ENCODE data around the gene DOCK3. TPM values are rescaled to one million over a fixed set of nuclear protein-coding genes. Genes with fewer than 3 reads are reported as not detected.

DOCK3 gene
- total and polyA plus RNA-seq, 2 of the 4 experiments (the other 2 are of a cell fraction) = under 0.01 to 0.12 TPM

DNA sequence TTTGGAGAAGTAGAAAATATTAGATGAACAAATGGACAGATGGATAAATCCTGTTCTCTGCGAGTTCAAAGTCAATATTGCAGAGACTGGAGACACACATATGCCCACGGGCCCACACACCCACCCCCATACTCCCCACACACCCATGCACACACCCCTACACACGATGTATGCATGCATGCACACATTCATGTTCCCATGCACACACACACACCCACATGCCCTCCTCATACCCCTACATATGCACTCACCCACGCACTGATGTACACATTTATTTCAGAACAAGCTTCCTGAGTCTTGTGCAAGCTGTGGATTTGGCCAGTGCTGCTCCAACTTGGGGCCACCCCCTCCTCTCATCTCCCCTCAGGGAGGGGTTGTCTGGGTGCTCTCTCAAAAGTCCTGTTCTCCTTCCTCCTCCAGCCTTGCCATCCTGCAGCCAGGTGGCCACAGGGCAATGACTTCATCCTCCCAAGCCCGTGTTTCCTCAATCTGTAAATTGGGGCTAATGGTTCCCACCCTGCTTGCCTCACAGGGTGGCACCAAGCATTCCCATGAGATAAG is 41.4 kb upstream of the DOCK3 start:
- WGBS, 2 experiments (ENCODE audit: extremely low coverage in 2 of 2, insufficient read length in 1 of 2) = 100% methylated on average over 1 of the region's 5 CpGs; no CpG with 5 or more reads in 1 of the 2 experiments
- Histone ChIP-seq H4K20me1 (ENCODE audit: insufficient read depth, low read length) (peaks cover 4% of the 10 kb centered on the region; the same call in 1 of the 2 replicates), H3K27ac (ENCODE audit: insufficient read depth, low read length) (no peak overlapping the region), H3K56ac (ENCODE audit: extremely low read depth, insufficient read depth, low read length) (no peak overlapping the region), H4K8ac (ENCODE audit: low read depth in 2 of 2, low read length in 2 of 2) (no peak overlapping the region), H2BK20ac (ENCODE audit: low read depth, low read length) (no peak overlapping the region), H4K5ac (ENCODE audit: low read depth, low read length) (no peak overlapping the region), H2AK9ac (replicated peaks; ENCODE audit: low read depth, low read length, poor library complexity) (no peak overlapping the region), H3K4me1 (ENCODE audit: control insufficient read depth, insufficient read depth, low read length) (no peaks in the 10 kb centered on the region), H3K9me3 (ENCODE audit: control insufficient read depth, insufficient read depth, low read length) (no peaks in the 10 kb centered on the region), H3K27me3 (ENCODE audit: control insufficient read depth, insufficient read depth, low read length) (no peaks in the 10 kb centered on the region), H3K4me3 (ENCODE audit: insufficient read depth, low read depth, low read length) (no peak overlapping the region), H3K14ac (replicated peaks; ENCODE audit: low read depth, low read length) (no peak overlapping the region), H3K9ac (ENCODE audit: low read depth, low read length) (no peak overlapping the region), H2AK5ac (ENCODE audit: low read depth, low read length) (no peak overlapping the region), H2BK15ac (ENCODE audit: low read depth, low read length) (no peak overlapping the region), H3K79me1 (ENCODE audit: low read depth in 1 of 2, low read length in 2 of 2) (no peaks in the 10 kb centered on the region), H3K4ac (ENCODE audit: low read depth, low read length) (no peak overlapping the region), H2BK5ac (ENCODE audit: low read depth, low read length, poor library complexity, severe bottlenecking) (no peak overlapping the region), H4K91ac (ENCODE audit: insufficient read depth, low read depth, low read length) (no peak overlapping the region), H3K23ac (ENCODE audit: low read depth, low read length) (no peak overlapping the region), H3K9me1 (ENCODE audit: insufficient read depth, low read length) (peaks cover 12% of the 10 kb centered on the region), H3K18ac (ENCODE audit: low read depth, low read length) (no peak overlapping the region), H2BK120ac (ENCODE audit: low read depth, low read length) (no peak overlapping the region), H3K4me2 (ENCODE audit: low read depth, low read length) (no peak overlapping the region), H2AFZ (replicated peaks; ENCODE audit: low read length, poor library complexity) (no peak overlapping the region), H3K36me3 (ENCODE audit: control insufficient read depth, insufficient read depth, low read length) (no peaks in the 10 kb centered on the region)
- dilution Hi-C loops (cut with HindIII; ENCODE audit: low sequenced_read_pairs, unreplicated experiment) (no loop called here), intact Hi-C loops (cut with micrococcal nuclease) (no loop called here), in situ Hi-C loops (cut with MboI; ENCODE audit: low sequenced_read_pairs) (no loop called here)
- no peak for ATAC-seq (ENCODE audit: low read depth)
- ChIA-PET POLR2A (ENCODE audit: unreplicated experiment) (no interaction called here), CTCF (no interaction called here)
- TF ChIP-seq RFX5 (IDR thresholded peaks at IDR 0.05; ENCODE audit: low read depth, low read length) (no peak), FOS (IDR thresholded peaks at IDR 0.05; ENCODE audit: low read depth, low read length) (no peak), RCOR1 (IDR thresholded peaks at IDR 0.05; ENCODE audit: insufficient replicate concordance, low read length) (no peak), BHLHE40 (IDR thresholded peaks at IDR 0.05; ENCODE audit: low read depth, low read length) (no peak), MAFK (IDR thresholded peaks at IDR 0.05; ENCODE audit: low read depth, low read length) (no peak), MXI1 (IDR thresholded peaks at IDR 0.05; ENCODE audit: borderline replicate concordance, low read depth, low read length) (no peak), MAZ (IDR thresholded peaks at IDR 0.05; ENCODE audit: borderline replicate concordance, low read depth, low read length) (no peak), CEBPB (IDR thresholded peaks at IDR 0.05; ENCODE audit: low read depth, low read length) (no peak), CHD1 (IDR thresholded peaks at IDR 0.05; ENCODE audit: low read depth, low read length) (no peak), POLR2A (IDR thresholded peaks at IDR 0.05; ENCODE audit: low read depth, low read length) (no peak), NFE2L2 (IDR thresholded peaks at IDR 0.05; ENCODE audit: low read depth, low read length) (no peak)
- TF ChIP-seq, protein P1, sequence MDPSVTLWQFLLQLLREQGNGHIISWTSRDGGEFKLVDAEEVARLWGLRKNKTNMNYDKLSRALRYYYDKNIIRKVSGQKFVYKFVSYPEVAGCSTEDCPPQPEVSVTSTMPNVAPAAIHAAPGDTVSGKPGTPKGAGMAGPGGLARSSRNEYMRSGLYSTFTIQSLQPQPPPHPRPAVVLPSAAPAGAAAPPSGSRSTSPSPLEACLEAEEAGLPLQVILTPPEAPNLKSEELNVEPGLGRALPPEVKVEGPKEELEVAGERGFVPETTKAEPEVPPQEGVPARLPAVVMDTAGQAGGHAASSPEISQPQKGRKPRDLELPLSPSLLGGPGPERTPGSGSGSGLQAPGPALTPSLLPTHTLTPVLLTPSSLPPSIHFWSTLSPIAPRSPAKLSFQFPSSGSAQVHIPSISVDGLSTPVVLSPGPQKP (IDR thresholded peaks at IDR 0.05; ENCODE audit: borderline replicate concordance, low read depth, low read length) = no peak
- TF ChIP-seq, protein P2, sequence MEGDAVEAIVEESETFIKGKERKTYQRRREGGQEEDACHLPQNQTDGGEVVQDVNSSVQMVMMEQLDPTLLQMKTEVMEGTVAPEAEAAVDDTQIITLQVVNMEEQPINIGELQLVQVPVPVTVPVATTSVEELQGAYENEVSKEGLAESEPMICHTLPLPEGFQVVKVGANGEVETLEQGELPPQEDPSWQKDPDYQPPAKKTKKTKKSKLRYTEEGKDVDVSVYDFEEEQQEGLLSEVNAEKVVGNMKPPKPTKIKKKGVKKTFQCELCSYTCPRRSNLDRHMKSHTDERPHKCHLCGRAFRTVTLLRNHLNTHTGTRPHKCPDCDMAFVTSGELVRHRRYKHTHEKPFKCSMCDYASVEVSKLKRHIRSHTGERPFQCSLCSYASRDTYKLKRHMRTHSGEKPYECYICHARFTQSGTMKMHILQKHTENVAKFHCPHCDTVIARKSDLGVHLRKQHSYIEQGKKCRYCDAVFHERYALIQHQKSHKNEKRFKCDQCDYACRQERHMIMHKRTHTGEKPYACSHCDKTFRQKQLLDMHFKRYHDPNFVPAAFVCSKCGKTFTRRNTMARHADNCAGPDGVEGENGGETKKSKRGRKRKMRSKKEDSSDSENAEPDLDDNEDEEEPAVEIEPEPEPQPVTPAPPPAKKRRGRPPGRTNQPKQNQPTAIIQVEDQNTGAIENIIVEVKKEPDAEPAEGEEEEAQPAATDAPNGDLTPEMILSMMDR (conservative IDR thresholded peaks at IDR 0.05; ENCODE audit: low read depth, low read length) = no peak
- no TSS peak for BruUV-seq (replicated peaks)
- no peak for DNase-seq

Data from IMR-90 (cell line).